Measurements from ENCODE around the gene PRR22. TPM values are rescaled to one million over a fixed set of nuclear protein-coding genes. Genes with fewer than 3 reads are reported as not detected.

The PRR22 gene
- total and polyA plus RNA-seq, 2 donors (not counting 1 experiment from before 2014, with no cell fraction given) = 3.4 to 5.6 TPM

- Mint-ChIP-seq H3K27ac (peak overlapping the region; percentile 93), H3K9me3 (ENCODE audit: insufficient read depth) (no peaks in the 10 kb centered on the region), H3K4me3 (peak overlapping the region; percentile 92), H3K27me3 (peaks cover 4% of the 10 kb centered on the region), H3K4me1 (peaks cover 19% of the 10 kb centered on the region)
- no peak for ATAC-seq (ENCODE audit: low read depth)
- Histone ChIP-seq H3K4me1 (ENCODE audit: control insufficient read depth in 2 of 2, insufficient read depth in 2 of 2, low read length in 2 of 2) (peaks cover 16 to 30% of the 10 kb centered on the region in 2 donors), H3K4me2 (replicated peaks; ENCODE audit: low read depth, low read length, poor library complexity, severe bottlenecking) (peak overlapping the region; percentile 68), H3K9ac (ENCODE audit: low read length) (peak overlapping the region; percentile 57), H3K9me3 (ENCODE audit: control extremely low read depth in 1 of 3, control insufficient read depth in 2 of 3, insufficient read depth in 1 of 3, low read length in 2 of 3) (peaks cover 0 to 60% (median 0%) of the 10 kb centered on the region in 3 donors), H2AFZ (ENCODE audit: insufficient read depth, low read depth, low read length, poor library complexity, severe bottlenecking) (peak overlapping the region; percentile 74), H3K36me3 (replicated peaks in 1 of 2; ENCODE audit: control extremely low read depth in 1 of 2, control insufficient read depth in 1 of 2, extremely low read depth in 1 of 2, insufficient read depth in 2 of 2, low read length in 1 of 2) (no peaks in the 10 kb centered on the region), H3K79me2 (ENCODE audit: control insufficient read depth, insufficient read depth, low read length) (no peaks in the 10 kb centered on the region), H3K27ac (ENCODE audit: low read length in 2 of 2) (peak overlapping the region; percentile 34 to 67), H4K20me1 (ENCODE audit: control insufficient read depth, insufficient read depth, low read length, poor library complexity, severe bottlenecking) (no peaks in the 10 kb centered on the region), H3K4me3 (ENCODE audit: control extremely low read depth in 1 of 5, extremely low read depth in 1 of 5, insufficient read depth in 1 of 5, low read depth in 2 of 5, low read length in 4 of 5) (peak overlapping the region; percentile 36 to 75 (median 59)), H3K27me3 (replicated peaks in 1 of 4; ENCODE audit: control extremely low read depth in 1 of 4, control insufficient read depth in 3 of 4, insufficient read depth in 4 of 4, low read length in 3 of 4) (peaks cover 0 to 28% (median 7%) of the 10 kb centered on the region in 4 experiments)
- WGBS (ENCODE audit: insufficient coverage) = 2% methylated on average over 44 of the region's 47 CpGs
- intact Hi-C loops (cut with micrococcal nuclease) = loop anchor here (1.0 kb wide), 1 partner anchor 75 kb away; the partner anchor contains the start of gene VMAC
- ChIA-PET POLR2A (interaction anchor here (0.7 to 1.1 kb wide), 7 partner anchors 21 to 1621 kb away, joined by 3 to 9 read pairs (median 4); partner anchors contain the start of genes CATSPERD, LONP1, NDUFA11 and RANBP3), CTCF (interaction anchor here (1.8 kb wide), 1 partner anchor 25 kb away, joined by 6 read pairs; no protein-coding TSS in a partner anchor)
- TF ChIP-seq CTCF (IDR thresholded peaks at IDR 0.05) = no peak
- no peak for TF ChIP-seq EZH2 (IDR thresholded peaks at IDR 0.05; ENCODE audit: borderline replicate concordance, insufficient read depth, low read depth, low read length, poor library complexity, severe bottlenecking)
- DNase-seq = peak; percentile 47
Measured at GRCh38 chr19:5828661-5829566, 44.4 kb upstream of the PRR22 start.
